Stimulated activated CD8-positive, alpha-beta memory T cell treated with anti-CD3 and anti-CD28 coated beads, Interleukin-4, amount 100 ng/mL, for 4 hours (primary cell): Measurements from ENCODE around the gene HOXC5.

Experiments
- DNase-seq, 2 donors: peaks; one replicate each; pipeline ENCODE4 v3.0.0-alpha.2; 2020; ENCODE audit warnings: low read depth in 2 of 2, low spot score in 1 of 2

The HOXC5 gene

DNA sequence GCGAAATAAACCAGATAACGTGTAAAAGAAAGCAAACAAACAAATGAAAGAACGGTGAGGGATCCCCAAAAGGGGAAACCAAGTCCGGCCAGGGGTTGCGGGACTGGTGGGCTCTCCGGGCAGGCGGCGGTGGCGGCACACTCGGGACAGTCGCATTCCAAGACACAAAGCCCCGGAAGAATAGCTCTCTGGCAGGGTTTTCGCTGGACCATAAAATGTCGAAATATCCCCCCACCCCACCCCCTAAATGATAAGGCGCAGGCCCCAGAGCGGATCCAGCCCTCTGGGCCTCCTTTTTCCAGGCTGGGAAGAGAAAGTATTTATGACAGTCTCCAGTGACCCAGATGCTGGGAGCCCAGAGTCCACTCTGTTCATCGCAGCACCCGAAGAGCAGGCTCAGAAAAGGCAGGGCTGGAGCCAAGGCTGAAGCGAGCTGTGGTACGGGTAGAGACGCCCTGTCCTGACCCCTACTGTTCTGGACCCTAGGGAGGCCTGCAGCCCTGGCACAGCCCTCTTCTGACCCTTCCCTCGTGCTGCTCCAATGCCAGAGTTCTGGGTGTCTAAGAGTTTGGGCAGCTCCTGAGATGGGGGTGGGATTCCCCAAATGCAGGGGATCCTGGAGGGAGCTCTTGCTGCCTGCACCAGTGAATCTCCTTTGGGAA, 26.2 kb upstream of the HOXC5 start:
- DNase-seq, result no peak

DNA sequence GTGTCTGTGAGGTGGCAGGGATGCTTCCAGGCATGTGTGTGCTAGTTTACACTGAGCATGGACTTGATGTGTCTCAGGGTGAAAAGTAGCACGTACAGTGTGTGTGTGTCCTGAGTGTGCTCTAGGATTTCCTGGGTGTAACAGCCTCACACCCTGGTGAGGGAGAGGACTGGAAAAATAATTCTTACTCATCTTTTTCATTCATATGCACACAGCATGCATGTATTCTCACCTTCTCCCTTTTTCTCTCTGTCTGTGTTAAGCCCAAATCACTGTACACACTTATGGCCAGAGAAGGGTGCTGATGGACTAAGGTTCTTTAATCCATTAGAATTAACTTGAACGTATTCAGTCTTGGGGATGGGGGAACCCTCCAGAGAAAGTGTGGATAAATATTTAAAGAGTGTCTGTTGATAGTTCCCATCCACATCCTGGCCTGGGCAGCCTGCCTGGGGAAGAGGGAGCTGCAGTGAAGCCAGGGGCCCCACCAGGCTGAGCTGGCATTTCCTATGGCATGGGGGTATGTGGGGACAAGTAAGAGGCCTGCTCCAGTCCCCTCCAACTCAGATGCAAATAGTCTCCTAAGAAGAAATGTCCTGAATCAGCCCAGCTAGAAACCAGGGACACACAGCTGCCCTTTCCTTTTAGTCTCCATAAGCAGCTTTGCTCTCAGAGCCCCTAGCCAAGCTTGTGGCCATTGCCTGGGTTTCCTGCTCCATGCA, 25.2 kb upstream of the HOXC5 start:
- no peak for DNase-seq

DNA sequence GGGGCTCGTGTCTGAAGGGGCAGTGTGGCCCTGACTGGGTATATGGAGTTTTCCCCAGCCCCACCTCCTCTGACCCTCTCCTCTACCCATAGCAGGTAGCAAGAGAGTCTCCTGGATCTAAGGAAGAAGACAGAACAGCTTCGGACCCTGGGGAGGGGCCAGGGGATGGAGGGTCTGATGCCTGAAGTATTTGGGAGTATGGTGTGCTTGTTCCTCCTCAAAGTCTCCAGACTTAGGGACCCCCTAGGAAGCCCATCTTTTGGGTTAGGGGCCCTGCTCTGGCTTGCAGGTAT, 24.6 kb upstream of the HOXC5 start:
- DNase-seq, result no peak

DNA sequence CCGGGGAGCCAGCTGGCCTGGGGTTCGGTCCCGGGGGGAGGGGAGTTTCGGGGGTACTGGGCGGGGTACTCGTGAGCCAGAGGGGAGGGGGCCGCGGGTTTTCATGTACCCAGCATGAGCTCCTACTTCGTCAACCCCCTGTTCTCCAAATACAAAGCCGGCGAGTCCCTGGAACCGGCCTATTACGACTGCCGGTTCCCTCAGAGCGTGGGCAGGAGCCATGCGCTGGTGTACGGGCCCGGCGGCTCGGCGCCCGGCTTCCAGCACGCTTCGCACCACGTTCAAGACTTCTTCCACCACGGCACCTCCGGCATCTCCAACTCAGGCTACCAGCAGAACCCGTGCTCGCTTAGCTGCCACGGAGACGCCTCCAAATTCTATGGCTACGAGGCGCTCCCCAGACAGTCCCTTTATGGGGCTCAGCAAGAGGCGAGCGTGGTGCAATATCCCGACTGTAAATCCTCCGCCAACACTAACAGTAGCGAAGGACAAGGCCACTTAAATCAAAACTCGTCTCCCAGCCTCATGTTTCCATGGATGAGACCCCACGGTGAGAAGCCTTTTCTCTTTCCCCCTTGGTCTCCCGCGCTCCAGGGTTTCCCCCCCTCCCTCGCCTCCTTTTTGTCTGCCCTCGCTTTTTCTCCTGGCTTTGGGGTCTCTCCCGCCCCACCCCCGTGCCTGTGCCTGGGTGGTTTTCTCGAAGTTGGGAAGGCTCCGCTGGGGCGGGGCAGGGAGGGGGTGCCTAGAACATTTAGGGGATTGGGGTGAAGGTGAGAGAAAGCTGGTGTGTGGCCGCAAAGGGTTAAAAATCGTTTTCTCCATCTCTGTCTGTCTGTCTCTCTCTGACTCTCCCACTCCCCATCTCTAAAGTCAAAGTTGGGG, 23.4 kb upstream of the HOXC5 start:
- DNase-seq, result no peak

DNA sequence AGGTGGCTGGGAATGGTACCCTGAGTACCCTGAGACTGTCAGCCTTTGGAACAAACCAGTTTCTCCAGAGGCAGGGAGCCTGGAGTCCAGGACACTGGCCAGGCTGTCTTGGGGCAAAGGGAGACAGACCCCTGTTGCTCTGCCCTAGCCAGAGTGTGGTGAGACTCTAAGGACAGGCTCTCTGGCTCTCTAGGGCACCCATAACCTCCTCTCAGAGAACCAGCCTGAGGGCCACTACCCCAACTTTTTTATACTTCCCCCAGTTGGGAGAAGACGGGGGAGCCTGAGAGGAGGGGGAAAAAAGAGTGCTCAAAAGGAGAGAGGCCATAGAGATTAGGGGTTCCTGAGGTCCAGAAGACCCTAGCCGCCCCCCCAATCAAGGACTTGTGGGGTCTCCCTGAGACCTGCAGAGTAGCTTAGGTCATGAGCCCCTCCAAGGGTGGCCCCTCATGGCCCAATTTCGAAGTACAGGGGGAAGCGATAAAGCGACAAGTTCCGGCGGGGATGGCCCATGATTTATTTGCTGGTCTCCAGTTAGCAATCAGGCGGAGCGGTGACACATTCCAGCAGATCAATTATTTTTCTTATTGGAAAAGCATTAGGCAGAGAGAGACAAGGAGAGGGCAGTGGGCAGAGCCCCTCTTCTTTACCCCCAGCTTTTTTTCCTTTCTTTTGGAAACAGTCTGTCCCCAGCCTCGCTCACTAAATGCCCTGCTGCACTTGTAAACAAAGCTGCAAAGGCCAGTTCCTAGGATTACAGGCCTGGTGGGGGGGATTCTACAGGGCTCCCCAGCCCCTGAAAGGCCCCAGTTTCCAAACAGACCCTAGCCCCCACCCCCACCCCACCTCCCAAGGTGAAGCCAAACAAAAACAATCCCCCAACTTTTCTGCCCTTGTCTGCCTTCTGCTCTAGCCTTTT, 22.5 kb upstream of the HOXC5 start:
- no peak for DNase-seq

DNA sequence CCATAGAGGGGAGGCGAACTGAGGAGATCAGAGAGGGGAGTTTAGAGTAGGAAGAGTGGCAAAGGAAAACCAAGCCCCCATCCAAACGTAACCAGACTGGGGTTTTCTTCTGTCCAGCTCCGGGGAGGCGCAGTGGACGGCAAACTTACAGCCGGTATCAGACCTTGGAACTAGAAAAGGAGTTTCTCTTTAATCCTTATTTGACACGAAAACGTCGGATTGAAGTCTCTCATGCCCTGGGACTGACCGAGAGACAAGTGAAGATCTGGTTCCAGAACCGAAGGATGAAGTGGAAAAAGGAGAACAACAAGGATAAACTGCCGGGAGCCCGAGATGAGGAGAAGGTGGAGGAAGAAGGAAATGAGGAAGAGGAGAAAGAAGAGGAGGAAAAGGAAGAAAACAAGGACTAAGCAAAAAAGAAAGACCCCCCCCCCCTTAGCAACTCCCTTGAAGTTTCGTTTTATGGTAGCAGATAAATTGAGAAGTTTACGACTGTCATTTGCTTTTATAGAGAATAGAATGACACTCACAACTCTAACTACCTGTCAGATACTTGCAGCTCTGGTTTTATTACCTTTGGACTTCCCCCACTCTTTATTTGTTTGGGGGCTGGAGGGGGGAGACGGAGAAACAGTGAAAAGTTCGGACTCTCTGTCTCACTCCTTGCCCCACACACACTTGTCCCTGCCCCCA, 21.7 kb upstream of the HOXC5 start:
- no peak for DNase-seq

DNA sequence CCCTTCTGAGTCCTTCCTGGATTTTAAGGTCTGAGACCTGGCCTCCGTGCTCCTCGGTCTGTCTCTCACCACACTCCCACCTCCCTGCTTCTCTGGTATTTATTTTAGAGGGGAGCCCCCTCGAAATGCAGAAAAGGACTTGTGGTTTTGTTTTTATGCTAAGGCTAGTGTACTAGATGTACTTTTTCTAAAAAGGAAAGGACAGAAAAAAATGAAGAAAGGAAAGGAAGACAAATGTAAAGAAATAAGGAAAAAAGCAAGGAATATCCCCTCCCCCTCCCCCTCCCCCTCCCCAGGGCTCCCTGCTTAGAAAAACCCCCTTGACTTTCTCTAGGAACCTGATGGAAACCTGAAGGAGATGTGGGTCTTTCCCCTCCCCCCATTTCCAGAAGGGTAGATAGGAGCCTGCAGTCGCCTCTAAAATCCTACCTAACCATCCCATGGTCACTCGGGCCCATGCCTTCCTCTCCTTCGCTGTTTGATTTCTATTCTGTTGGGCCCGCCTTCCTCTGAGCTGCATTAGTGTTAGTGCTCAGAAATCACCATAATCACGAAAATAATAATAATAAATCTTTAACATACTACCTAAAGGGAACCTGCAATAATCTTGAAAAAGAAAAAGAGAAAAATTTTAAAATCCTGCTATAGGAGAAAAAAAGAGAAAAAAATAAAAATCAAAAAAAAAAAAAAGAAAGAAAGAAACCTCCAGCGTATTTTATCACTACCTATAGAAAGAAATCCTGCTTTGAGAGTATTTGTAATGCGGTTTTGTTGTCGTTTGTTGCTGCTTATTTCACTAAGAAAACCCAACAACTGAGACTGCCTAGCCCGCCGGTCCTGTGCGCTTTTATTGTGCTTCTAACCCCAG, 21.0 kb upstream of the HOXC5 start:
- DNase-seq, result no peak

DNA sequence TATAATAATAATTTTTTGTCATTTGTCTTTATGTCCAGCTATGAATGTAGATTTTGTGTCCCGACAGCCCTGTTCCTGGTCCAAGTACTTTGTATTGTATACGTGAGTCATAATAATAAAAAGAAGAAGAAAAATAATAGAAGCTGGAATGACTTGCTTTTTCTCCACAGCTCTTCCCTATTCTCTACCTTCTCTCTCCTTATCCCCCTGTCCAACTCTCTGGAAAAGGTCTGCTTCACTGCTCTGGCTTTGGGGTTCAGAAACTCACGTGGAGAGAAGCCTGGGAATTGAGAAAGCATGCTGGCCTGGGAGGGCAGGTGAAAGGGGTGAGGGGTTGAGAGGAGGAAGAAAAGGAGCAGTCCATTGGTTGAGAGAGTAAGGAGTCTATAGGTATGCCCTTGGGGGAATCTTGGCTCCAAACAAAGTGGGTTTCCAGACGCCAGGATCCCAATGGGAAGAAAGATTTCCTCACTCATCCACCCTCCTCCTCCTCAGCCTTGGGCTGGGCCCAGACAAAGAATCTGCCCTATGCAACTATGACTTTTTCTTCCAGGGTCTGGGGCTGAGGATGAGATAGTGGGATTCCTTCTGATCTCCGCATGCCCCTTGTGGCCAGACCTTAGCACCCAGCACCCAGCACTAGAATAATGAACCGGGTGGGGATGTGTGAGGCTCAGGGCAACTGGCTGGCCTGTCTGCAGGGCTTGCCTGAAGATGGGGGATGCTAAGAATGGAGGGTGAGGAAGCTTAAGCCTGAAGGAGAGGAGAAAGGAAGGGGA, 20.0 kb upstream of the HOXC5 start:
- no peak for DNase-seq

DNA sequence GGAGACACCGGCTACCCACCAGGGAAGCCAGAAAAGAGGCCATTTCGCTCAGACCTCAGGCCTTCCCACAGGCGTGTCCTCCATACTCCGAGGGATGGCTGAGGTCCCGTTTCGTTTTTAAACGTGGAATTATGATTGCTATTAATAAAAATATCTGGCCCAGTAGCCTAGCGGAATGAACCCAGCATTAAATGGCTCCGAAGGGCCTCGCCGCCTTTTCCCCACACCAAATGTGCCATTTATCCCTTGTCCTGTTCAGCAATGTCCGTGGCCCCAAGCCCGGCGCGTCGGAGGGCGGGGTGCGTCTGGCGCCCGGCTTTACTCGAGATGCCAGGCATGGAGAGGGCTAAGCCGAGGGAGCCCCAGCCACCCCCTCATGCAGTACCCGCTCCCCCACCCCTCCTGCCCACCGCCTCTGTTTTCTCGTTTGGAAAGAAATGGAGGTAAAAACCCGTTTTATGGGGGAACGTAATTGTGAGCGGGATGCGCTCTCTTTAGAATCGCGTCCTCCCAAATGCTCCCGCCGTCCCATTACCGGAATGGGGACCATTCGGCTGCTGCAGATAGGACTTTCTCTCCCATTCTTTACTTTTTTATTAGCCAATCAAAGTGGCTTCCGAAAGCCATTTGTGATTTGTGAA, 18.4 kb upstream of the HOXC5 start:
- no peak for DNase-seq

DNA sequence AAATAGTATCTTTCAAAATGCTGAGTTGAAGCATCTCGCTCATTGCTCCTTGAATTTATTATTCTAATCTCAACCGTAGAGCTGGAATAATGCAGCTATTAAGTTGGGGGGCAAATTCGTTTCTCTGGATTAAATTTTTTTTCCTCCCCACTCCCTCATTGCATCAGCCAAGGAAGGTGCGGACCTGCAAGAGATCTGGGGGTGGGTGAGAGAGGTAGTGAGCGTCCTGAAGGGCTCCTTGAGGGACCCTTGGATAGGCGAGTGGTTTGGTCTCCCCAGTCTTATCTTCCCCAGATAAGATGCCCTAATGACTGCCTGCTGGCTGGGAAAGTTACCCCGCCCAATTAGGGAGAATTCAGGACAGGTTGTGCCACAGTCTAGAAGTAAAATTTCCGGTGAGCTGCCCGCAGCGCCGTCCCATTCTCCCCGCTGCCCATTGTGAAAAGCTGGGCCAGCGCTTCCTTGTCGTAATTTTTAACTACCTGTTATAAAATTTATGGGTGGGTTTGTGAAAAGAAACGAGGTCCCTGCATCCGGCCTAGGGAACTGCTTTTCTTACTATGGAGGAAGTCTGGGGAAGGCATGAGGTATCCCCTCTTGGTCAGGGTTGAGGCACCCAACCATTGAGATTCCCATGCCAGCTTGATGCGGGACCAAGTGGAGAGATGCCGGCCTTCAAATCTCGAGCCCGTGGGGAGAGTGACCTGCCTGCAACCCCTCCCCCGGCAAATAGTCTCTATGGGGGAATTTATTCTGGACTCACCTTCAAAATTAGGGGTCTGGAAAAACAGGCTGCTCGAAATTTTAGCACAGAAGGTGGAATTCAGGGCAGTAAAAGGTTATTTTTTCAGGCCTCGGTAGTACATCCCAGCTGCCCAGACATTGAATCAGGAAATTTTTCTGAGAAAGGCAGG, 17.6 kb upstream of the HOXC5 start:
- DNase-seq, result no peak

DNA sequence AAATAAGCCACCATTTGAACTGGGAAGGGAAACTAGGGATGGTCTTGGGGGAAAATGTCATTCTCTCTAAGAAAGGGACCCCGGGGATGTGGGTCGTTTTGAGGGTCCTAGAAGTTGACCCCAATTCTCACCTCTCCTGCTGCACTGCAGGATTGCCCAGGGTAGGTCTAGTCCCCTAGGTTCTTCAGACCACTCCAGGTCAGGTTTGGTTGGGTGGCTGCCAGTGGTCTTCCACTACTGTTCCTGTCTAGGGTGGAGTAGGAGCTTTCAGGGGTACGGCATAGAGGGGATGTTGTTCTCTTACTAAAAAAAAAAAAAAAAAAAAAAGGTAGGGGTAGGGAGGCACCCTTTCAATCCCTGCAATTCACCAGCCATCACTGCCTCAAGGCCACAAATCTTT, 16.8 kb upstream of the HOXC5 start:
- no peak for DNase-seq

DNA sequence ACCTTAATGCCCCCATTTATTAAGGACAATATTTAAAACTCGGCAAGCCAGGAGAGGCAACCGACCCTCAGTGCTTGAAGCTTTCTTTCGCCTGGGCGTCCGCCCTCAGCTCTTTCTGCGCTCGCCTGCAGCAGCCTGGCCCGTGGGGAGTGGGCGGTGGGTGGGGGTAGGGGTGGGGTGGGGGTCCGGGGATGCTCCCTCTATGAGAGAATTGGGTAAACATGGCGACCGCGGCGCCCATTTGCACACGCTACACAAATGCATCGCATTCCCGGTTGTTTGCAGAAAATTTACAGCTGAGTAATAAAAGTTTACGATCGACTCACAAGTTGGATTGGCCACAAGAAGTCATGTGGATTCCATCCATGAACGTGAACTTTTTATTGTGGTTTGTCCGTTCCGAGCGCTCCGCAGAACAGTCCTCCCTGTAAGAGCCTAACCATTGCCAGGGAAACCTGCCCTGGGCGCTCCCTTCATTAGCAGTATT, 16.3 kb upstream of the HOXC5 start:
- no peak for DNase-seq

DNA sequence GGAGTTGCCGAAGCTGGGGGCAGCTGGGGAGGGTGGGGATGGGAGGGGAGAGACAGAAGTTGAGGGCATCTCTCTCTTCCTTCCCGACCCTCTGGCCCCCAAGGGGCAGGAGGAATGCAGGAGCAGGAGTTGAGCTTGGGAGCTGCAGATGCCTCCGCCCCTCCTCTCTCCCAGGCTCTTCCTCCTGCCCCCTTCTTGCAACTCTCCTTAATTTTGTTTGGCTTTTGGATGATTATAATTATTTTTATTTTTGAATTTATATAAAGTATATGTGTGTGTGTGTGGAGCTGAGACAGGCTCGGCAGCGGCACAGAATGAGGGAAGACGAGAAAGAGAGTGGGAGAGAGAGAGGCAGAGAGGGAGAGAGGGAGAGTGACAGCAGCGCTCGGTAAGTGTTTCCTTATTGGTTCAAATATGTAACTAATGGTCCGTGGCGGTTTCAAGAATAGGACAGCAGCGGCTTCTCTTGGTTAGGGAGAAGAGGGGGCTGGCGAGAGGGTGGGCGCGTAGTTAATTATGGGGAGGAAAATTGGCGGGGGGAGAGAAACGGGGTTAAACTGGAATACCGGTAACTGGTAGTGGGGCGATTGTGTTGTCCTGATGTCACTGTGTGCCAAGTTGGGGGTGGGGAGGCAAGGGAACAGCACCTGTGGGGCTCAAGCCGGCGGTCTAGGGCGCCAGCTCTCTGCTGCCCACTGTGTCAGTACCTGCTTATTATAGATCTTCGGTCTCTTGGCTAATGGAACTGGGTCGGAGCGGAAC, 15.6 kb upstream of the HOXC5 start:
- DNase-seq, result no peak

DNA sequence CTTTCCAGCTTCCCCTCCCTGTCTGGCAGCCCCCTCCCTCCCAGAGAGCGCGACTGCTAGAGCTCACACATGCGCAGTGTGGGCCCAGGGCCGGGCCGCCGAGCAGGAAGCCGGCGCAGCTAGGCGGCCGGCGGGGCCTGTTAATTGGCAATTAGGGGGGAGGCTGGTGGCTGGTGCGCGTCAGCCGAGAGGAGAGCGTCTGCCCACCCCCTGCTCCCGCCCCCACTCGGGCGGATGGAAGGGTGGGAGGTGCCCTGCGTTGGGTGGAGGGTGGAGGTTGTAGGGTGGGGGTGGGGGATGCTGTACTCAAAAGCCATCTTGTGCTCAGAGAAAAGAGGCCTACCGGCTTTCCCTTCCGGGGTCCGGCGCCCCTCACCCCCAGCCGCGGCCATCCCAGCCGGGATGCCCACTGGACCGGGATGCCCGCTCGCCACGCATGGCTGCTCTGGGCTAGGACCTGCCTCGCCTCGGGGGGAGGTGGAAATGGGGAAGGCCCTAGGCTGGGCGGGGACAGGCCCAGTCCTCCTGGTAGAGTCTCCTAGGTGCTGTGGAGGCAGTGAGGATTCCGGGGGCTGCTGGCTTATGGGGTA, 14.9 kb upstream of the HOXC5 start:
- peak; percentile 40 to 59 for DNase-seq

DNA sequence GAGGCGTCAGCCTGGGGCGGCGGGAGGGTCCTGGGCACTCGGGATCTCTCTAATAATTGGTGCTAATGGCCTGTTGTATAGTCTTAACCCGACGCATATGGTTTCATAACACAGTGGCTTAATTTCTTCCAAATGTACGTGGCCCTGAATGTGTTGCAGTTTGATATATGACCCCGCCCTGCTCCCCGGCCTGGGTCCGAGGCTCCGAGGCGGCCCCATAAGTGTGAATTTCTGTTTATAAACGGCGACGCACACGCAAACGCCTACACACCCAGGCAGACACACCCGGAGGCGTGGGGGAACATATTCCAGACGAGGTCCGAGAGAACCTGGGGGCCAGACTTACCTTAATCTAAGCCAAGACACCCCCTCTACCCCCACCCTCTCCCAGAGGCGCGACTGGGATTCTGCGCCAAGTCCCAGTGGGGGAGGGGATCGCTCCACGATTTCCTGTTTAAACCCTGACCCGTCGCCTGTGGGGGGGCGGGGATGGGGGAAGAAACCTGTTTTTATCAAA, 14.3 kb upstream of the HOXC5 start:
- DNase-seq, result no peak
